GM12875 (cell line): ENCODE measurements around the gene TRIM14.

Experiments
- H3K4me3 ChIP-seq: one replicate; pipeline ENCODE4 v1.5.1; 2011; ENCODE audit warnings: low read depth, low read length, control low read depth
- TF ChIP-seq, protein P1 (sequence below): IDR thresholded peaks from 2 replicates; pipeline ENCODE4 v1.5.1; 2011; ENCODE audit warnings: low read depth, mild to moderate bottlenecking, control low read depth, inconsistent platforms, low read length, moderate library complexity, borderline replicate concordance; ENCODE audit not compliant: insufficient read depth

TRIM14 gene

GRCh38 chr9:98099898-98100297 lies 19.1 kb downstream of the TRIM14 start:
- TF ChIP-seq, protein P1, sequence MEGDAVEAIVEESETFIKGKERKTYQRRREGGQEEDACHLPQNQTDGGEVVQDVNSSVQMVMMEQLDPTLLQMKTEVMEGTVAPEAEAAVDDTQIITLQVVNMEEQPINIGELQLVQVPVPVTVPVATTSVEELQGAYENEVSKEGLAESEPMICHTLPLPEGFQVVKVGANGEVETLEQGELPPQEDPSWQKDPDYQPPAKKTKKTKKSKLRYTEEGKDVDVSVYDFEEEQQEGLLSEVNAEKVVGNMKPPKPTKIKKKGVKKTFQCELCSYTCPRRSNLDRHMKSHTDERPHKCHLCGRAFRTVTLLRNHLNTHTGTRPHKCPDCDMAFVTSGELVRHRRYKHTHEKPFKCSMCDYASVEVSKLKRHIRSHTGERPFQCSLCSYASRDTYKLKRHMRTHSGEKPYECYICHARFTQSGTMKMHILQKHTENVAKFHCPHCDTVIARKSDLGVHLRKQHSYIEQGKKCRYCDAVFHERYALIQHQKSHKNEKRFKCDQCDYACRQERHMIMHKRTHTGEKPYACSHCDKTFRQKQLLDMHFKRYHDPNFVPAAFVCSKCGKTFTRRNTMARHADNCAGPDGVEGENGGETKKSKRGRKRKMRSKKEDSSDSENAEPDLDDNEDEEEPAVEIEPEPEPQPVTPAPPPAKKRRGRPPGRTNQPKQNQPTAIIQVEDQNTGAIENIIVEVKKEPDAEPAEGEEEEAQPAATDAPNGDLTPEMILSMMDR = no peak
- peak overlapping the region; percentile 10 for H3K4me3 ChIP-seq

DNA sequence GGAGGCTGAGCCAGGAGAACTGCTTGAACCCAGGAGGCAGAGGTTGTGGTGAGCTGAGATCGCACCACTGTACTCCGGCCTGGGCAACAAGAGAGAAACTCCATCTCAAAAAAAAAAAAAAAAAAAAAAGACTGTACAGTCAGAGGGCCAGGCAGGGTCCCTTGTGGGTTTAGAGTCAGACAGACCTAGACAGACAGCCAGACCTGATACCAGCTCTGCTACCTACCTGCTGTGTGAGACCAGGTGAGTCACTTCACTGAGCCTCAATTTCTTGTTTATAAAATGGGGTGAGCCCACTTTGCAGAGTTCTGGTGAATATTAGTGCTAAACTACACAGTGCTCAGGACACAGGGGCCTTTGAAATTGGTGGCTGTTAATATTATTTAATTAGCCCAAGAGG lies 19.7 kb downstream of the TRIM14 start:
- TF ChIP-seq, protein P1 = no peak
- no peak overlapping the region for H3K4me3 ChIP-seq

GRCh38 chr9:98097836-98098235 lies 21.2 kb downstream of the TRIM14 start:
- TF ChIP-seq, protein P1 = no peak
- H3K4me3 ChIP-seq = no peak overlapping the region

GRCh38 chr9:98096091-98096490 lies 22.9 kb downstream of the TRIM14 start:
- no peak overlapping the region for H3K4me3 ChIP-seq
- TF ChIP-seq, protein P1 = no peak

GRCh38 chr9:98095401-98095800 lies 23.6 kb downstream of the TRIM14 start:
- TF ChIP-seq, protein P1 = no peak
- H3K4me3 ChIP-seq = no peak overlapping the region

- H3K4me3 ChIP-seq = no peak overlapping the region
- TF ChIP-seq, protein P1 = no peak
Measured at GRCh38 chr9:98094851-98095250, 24.2 kb downstream of the TRIM14 start.

DNA sequence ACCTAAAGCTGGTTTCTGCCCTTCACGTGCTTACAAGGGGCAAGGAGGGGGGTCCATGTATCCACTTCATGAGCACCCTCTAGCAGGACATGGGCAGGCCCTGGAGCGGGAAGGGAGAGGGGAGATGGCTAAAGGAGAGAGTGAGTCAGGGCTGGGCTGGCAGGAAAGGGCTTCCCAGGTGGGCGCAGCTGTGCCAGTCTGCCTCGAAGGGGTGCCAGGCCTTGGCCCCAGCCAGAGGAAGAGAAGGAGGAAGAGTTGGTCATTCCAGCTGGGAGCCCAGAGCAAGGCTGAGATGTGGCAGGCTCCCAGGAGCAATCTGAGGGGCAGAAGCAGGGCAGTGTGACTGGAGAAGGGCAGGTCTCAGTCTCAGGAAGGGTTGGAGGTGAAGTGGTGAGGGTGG lies 24.7 kb downstream of the TRIM14 start:
- TF ChIP-seq, protein P1 = no peak
- H3K4me3 ChIP-seq = no peak overlapping the region
